HCT116 (cell line): ENCODE measurements around the gene CCBE1.

Experiments used
- ATF3 ChIP-seq: IDR thresholded peaks from 2 replicates; pipeline ENCODE4 v1.6.1; 2012
- CTCF ChIP-seq, 3 experiments: fragments of 200-600 bp in 1 of 3; sonication (generic) in 1 of 3; IDR thresholded peaks in 2 of 3; conservative IDR thresholded peaks in 1 of 3; 2 replicates each; pipeline ENCODE4 v1.5.1; 2012 to 2017; ENCODE audit warnings: low read depth in 2 of 3, low read length in 2 of 3, antibody characterized with exemption in 1 of 3, borderline replicate concordance in 1 of 3, control low read depth in 1 of 3, mild to moderate bottlenecking in 1 of 3, mixed read lengths in 1 of 3, mixed run types in 1 of 3, moderate library complexity in 1 of 3; ENCODE audit not compliant: insufficient read depth in 1 of 3
- ELF1 ChIP-seq: IDR thresholded peaks from 2 replicates; pipeline ENCODE4 v1.6.1; 2012; ENCODE audit warnings: low read depth, borderline replicate concordance
- EZH2 ChIP-seq: fragments of 200-600 bp; sonication (generic); IDR thresholded peaks from 2 replicates; pipeline ENCODE4 v1.6.1; 2017; ENCODE audit warnings: antibody characterized with exemption, mixed run types
- MAX ChIP-seq: IDR thresholded peaks from 2 replicates; pipeline ENCODE4 v1.6.1; 2012
- POLR2A ChIP-seq: IDR thresholded peaks from 2 replicates; pipeline ENCODE4 v1.7.0; 2011; ENCODE audit warnings: borderline replicate concordance; ENCODE audit not compliant: insufficient read depth, insufficient read length; ENCODE audit errors: extremely low read depth
- POLR2AphosphoS5 ChIP-seq: IDR thresholded peaks from 2 replicates; pipeline ENCODE4 v1.6.1; 2011; ENCODE audit warnings: mild to moderate bottlenecking, low read depth, low read length, moderate library complexity
- REST ChIP-seq: IDR thresholded peaks from 2 replicates; pipeline ENCODE4 v1.6.1; 2012; ENCODE audit warnings: low read depth
- SP1 ChIP-seq: IDR thresholded peaks from 2 replicates; pipeline ENCODE4 v1.6.1; 2012; ENCODE audit warnings: low read depth
- TCF7L2 ChIP-seq: IDR thresholded peaks from 2 replicates; pipeline ENCODE4 v1.7.0; 2011; ENCODE audit warnings: borderline replicate concordance, inconsistent platforms; ENCODE audit not compliant: insufficient read depth, insufficient read length; ENCODE audit errors: extremely low read depth
- YY1 ChIP-seq: IDR thresholded peaks from 2 replicates; pipeline ENCODE4 v1.6.1; 2011; ENCODE audit warnings: low read length, low read depth, moderate library complexity, mild to moderate bottlenecking; ENCODE audit not compliant: insufficient replicate concordance; ENCODE audit errors: extremely low read depth
- ZNF274 ChIP-seq: fragments of 200-500 bp; sonication (Bioruptor generic); IDR thresholded peaks from 2 replicates; pipeline ENCODE4 v1.6.1; 2014; ENCODE audit warnings: mild to moderate bottlenecking, low read depth, low read length, inconsistent platforms

- TF ChIP-seq TCF7L2 (no peak), EZH2 (no peak), POLR2A (no peak), ATF3 (no peak), POLR2AphosphoS5 (no peak), CTCF (IDR thresholded peaks at IDR 0.05 in 2 of 3, conservative IDR thresholded peaks at IDR 0.05 in 1 of 3; ENCODE audit: borderline replicate concordance in 1 of 3, insufficient read depth in 1 of 3, low read depth in 2 of 3, low read length in 2 of 3) (no peak), ELF1 (no peak), ZNF274 (no peak), YY1 (no peak), REST (no peak), MAX (no peak), SP1 (no peak)
These were observed 198.6 kb downstream of the CCBE1 start for GRCh38 chr18:59498506-59499086.
